NCI-H1436 (cell line): ENCODE results near the gene COL24A1.

Experiments
- DNase-seq: peaks from one replicate; lab custom pipeline; 2025; lab: John Stamatoyannopoulos, UW

COL24A1 gene

DNA sequence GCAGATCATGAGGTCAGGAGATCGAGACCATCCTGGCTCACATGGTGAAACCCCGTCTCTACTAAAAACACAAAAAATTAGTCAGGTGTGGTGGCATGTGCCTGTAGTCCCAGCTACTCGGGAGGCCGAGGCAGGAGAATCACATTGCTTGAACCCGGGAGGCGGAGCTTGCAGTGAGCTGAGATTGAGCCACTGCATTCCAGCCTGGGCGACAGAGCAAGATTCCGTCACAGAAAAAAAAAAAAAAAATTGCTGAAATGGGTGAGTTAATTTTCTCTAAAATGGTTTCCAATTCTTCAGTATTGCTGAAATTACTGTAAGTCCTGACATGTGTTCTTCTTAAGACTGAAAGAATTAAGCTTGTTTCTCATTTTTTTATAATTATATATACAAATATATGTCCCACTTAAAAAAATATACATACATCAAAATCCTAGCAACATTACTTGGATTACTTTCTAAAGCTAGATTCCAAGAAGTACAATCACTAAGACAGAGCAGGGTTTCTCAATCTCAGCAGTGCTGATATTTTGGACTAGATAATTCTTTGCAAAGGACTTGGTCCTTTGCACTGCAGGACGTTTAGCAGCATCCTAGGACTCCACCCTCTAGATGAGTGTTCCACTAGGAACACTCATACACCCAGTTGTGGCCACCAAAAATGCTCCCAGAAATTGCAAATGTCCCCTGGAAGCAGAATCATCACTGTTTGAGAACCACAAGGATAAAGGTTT, 473.1 kb downstream of the COL24A1 start:
- DNase-seq, result no peak

- DNase-seq, result no peak
Measured at GRCh38 chr1:85681087-85681486, 475.5 kb downstream of the COL24A1 start.
